GM19023 (cell line): ENCODE measurements around the gene SEC16A.

Experiments
- ATAC-seq: cut with Tn5 transposase; IDR thresholded peaks from one replicate; pipeline ENCODE4 v1.9.1; 2021; ENCODE audit warnings: mild to moderate bottlenecking, moderate library complexity; ENCODE audit not compliant: unreplicated experiment

The SEC16A gene

DNA sequence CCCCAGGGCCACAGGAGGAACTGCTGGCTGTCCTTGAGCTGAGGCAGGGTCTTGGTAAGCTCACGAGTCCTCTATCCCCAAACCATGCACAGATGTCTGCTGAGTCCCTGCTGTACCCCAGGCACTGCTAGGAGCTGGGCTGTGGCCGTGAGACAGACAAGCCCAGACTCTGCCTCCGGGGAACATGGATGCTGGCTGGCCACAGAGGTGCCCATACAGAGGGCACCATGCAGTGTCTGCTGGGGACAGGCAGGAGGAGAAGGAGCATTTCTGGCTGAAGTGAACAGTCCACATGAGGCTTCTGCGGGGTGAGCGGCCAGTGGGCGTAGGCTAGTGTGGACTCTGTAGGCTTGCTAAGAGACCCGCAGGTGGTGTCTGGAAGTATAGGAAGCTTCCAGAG is 4.8 kb upstream of the SEC16A start:
- no peak for ATAC-seq

DNA sequence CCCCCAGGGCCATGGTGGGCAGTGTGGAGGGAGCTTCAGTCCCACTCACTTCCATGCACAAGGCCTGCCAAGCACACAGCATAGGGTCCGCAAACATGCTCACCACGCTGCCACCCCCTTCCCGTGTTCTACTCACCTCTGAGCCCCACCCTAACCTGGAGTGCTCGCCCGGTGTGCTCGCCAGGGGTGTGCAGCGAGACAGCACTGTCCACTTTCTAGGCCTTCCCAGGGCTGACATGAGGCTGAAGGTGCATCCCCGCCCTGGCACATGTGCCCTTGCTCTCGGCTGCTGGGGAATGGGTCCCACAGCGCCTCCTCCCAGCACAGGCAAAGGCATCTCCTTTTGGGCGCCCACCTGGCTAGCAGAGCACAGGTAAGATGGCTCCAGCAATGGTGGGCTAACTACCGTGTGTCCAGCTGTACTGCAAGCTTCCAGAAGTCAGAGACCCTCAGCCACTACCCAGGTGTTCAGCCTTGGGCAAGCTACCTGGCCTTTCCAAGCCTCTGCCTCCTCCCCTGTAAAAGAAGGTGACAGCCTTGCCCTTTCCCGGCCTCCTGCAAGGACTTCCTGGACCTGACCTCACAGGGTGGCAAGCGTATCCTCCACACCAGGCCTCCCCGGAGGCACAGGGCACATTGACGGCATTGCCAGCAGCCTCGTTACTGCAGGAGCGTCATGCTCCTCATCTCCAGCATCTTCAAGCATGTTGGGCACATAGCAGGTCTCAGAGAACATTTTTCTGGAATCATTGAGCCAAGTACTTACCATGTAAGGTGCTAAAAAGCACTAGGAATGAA is 4.2 kb upstream of the SEC16A start:
- ATAC-seq: no peak

DNA sequence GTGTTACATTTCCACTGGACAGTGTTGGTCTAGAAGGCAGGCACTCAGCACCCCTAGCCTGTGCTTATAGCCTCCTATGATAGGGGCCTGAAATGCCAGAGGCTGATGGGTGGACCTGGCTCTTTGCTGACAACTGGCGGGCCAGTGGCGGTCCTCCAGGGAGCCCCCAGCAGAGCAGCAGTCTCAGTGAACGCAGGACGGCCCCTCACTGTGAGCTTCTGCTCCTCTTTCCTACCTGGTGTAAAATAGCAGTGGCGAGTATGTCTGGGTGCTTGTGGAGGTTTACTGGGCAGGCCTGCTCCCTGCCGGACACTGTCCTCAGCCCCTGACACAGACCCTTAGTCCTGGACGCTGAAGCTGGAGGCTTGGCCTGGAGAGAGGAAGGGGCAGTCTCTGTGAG is 3.3 kb upstream of the SEC16A start:
- no peak for ATAC-seq

DNA sequence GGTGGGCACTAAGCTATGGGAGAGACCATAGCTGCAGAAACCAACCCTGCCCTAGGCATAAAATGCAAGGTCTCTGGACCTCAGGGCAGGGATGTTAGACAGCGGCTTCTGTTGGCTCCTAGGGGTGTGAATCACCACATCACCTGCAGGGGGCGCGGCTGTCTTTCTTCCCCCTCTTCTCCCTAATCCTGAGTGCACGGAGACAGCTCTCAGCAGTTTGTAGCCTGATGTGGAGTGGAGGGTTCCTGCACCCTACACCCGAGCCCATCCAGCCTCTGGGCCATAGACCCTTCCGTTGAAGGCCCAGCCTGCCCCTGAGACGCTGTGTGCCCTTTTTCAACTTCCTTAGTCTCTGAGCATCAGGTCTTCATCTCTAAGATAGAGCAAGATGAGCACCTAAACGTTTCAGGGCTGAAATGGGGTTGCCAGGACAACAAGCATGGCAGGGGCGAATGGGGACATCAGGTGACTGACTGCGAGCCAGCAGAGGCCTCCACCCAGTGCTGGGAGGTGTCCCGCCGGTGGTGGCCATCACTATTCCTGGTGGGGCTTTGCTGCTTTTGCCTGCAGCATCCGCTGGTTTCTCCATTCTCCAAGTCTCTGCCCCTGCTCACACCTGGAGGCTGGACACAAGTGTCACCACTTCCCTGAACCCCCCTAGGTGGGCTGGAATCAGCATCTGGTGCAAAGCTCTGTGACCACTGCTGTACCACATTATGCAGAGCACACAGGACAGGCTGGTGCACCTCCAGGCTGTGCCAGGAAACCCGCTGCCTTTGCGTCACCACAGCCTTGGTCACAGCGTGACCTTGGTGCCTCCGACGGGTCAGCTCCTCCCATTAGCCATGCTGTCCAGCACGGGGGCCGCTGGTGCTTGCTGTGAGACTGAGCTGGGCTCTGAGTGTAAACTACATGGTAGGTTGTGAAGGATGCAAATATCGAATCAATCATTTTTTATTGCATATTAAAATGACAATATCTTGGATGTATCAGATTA is 2.5 kb upstream of the SEC16A start:
- ATAC-seq: no peak

DNA sequence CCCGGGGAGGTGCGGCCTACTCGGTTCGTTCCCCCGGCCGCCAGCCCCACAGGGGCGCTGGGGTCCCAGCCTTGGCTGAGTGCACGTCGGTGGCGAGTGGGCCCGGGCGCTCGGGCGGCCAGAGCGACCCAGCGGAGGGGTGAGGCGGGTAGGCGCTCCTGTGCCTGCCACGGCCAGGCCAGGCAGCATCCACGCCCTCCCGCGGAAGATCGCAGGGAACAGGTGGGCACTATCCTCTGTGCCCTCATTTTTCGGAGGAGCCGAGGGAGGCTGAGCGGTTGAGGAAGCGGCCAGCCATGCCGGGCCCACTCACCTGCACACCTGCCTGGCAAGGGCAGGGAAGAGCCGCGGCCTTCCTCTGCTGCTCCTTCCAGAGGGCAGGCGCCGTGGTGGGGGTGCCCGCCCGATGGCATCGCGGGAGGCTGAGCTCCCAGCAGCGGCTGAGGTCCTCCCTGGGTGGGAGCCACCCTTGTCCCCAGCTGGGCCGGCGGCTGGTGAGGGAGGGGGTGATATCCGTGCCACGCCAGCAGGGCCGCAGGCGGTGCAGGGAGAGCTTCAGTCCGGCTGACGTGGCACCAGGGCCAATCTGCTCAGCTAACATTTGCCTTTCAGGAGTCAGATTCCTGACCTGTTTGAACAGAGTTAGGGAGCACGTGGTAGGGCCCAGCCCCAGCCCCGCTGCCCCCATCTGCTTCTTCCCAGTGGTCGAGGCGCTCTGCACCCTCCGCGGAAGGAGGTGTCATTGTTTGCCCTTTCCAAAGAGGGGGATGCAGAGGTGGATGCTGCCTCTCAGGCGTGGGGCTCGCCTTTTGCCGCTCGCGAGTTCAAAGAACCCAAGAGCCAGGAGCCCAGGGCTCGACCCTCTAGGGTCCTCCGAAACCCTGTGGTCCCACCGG is 1.6 kb upstream of the SEC16A start:
- ATAC-seq: no peak

DNA sequence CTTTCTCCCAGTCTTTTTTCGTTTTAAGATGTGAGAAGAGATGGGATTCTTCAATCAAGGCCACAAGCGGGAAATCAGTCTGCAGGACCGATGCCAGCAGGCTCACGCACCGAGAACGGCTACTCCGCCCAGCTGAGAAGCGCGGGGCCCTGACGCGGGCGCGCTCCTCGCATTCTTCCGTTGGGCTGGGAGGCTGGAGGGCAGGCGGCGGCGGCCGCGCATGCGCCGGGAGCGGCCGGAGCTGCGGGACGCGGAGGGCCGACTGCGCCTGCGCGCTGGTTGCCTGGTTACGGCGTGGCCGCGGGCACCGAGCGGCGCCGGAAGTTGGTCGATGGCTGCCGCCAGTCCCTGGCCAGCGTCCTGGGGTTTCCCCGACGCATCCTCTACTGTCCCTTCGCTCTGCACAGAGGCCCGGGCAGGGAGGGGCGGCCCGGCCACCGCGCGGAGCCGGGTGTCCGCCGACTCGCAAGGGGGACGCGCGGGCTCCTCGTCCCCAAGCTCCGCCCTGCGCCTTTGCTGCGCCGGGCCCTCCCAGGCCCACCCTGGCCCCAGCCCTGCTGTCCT is 831 bp upstream of the SEC16A start:
- ATAC-seq: peak; percentile 58

DNA sequence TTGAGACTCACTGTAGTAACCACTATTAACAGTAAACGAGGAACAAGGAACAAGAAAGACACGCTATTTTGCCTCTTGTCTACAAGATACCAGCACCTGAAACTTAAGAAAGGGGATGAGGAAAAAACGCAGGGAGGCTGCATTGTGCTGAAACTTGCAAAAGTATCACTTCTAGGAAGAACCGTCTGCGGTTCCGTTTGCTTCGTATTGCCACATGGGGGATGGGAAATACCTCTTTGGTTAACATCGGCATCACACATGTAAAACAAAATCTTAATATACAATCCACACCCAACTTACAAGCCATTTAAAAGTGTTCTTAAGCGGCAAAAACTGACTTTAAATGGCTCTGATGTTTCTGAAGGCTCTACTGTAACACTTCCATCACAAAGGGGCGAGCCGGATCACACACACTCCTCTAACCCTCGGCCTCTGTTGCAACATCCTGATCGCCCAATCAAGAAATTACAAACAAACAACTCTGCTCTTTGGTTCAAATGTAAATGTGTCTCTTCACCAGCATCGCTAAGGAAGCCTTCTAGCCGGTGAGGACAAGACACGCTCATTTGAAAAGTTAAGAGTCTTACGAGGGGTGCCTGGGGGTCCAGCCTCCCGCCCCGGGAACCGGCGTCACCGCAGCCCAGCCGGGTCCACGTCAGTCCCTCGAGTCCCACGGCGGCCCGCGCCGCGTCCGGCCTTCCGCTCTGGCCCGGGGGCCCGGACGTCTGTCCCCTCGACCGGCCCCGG is 621 bp downstream of the SEC16A start:
- ATAC-seq: no peak

DNA sequence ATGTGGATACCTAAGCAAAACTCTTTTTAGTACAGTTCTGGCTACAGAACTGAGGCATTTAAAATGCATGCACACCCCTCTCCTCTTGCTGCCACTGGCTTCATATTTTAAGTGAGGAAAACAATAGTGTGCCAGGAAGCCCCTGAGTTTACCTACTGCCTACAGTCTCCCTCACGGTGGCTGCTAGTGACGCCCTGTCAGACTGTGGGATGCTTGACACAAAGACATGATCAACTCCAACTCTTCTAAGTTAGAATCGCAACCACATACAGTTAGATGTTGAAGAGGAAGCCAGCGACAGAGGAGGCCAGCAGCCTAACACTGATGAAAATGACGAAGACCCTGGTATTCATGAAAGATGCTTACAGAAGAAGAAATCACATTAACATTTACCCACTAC is 1.3 kb downstream of the SEC16A start:
- ATAC-seq: no peak

DNA sequence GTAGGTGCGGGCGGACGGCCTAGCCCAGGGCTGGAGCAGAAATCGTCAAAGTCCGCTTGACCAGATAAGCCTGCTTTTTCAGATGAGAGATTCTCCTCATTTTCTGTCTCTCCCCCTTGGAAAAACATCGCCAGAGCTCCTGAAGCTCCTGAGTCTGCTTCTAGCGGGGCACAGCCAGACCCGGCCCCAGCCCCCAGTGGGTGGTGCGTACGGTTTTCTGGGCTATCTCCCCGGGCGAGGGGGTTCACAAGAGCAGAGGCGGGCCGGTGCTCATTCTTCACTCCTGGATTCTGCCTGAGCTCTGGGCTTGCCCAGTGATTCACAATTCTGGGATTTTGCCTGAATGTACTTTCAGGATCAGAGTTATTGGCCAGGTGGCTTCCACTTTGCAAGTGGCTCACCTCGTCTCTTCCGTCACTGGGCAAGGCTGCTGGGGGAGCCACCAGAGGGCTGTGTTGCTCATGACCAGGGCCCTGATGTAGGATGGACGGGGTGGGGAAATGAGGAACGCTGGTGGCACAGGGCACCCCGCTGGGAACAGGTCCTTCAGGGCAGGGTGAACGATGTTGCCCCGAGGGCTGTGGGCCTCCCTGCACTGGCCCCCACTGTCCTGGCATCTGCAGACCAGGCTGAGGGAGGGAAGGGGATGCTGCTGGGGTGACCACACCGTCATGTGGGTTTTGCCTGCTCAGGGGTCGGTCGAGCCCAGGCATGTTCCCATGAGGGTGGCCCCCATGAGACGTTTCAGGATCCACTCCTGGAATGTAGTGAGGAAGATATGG is 6.3 kb downstream of the SEC16A start:
- no peak for ATAC-seq

DNA sequence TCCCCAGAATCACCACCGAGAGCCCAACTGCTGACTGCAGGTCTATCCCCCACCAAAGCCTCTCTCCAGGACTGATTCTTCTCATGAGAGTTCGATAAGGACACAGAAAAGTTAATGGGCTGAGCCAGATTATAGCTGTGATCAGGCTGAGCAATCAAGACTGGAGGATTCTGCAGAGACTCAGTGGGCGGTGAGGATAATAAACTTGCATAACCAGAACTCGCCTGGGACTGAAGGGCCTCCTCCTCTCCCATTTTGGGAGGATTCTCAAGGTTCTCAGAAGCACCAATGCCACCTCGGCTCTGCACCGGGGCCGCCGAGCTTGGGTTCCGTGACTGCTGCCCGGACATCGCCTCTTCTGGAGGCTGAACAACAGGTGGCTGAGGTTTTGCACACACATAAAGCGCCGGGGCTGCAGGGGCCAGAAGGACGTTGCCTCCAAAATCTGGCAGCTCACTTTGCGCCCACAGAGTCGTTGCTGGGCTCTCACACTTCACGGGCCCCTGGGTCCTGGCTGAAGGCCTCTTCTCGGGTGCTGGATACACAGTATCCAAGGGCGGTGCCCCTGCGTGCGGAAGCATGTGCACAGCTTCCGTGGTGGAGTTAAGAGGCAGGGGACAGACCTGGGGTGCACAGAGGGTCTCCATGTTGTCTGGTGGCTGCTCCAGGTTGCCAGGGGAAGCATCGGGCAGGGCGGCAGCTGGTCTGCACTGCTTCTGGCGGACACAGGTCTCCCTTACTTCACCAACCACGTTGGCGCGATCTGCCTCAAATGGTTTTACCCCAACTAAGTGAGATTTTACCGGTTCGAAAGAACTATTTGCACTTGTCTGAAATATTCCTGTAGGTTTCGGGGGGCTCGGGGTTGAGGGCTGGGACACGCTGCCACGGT is 7.6 kb downstream of the SEC16A start:
- no peak for ATAC-seq

DNA sequence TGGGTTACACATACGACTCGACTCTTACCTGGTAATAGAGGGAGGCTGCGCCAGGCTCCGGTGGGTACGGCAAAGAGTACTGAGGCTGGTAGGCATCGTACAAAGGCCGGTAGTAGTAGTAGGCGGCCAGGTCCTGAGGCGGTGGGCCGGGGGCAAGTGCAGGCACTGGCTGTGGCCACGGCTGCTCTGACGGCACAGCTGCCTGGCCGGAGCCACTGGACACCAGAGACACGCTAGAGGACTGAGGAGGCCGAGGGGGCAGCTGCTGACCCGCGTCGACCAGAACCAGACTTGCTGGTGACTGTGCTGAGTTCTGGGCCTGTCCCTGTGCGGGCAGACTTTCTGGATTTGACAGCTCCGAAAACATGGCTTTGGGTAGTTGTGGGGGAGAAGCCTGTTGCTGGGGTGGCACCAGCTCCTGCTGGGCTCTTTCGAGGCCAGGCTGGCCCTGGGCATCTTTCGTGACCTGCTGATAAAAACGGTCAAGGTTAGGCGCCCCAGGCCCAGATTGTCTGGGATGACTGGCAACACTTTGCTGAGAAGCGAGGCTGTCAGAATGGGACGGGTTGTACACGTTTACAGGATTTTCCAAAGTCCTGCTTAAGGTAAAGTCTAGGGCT is 8.7 kb downstream of the SEC16A start:
- ATAC-seq: no peak

DNA sequence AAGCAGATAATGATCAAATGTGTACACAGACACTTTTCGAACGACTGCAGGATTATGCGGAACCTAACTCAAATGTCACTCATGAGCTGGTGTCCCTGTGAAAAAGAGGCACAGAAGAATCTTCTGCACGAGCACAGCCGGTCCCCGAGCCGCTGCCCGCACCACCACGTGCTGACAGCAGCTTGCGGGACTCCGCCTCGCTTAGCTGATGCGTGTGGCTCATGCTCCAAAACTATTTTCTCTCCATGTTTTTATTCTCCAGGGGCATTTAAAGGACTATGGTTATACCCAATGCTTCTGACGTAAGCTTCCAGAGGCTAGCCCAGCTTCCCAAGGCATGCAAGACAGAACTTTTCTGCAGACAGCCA is 9.5 kb downstream of the SEC16A start:
- no peak for ATAC-seq

DNA sequence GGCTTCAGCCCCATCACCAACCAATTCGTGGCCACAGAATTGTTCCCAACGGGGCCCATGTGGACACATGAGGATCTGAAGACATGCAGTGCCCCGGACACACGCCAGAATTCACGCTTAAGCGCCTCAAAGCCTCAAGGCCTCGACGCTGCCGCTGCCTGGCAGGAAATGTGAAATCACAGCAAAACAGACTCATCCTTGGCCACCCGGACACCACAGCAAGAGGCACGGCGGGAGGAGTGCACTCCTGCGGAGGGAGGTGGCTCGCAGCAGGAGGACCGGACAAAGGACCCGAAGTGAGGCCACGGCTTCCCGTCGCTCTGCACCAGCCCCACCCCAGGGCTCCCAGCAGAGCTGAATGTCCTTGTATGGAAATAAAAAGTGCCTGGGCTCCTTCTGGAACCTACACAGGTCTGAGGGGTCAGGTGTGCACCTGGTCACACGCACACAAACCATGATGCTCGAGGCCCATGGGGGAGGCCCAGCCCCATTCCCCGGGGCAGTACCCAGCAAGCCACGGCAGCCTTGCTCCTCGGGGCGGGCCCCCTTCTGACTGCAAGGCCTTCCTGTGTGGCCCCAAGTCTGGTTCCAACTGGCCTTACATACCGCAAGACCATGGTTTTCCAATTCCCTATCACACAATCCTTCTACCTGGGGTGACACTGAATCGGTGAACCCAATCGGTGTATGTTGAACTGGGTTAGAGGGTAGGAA is 10.0 kb downstream of the SEC16A start:
- ATAC-seq: no peak

DNA sequence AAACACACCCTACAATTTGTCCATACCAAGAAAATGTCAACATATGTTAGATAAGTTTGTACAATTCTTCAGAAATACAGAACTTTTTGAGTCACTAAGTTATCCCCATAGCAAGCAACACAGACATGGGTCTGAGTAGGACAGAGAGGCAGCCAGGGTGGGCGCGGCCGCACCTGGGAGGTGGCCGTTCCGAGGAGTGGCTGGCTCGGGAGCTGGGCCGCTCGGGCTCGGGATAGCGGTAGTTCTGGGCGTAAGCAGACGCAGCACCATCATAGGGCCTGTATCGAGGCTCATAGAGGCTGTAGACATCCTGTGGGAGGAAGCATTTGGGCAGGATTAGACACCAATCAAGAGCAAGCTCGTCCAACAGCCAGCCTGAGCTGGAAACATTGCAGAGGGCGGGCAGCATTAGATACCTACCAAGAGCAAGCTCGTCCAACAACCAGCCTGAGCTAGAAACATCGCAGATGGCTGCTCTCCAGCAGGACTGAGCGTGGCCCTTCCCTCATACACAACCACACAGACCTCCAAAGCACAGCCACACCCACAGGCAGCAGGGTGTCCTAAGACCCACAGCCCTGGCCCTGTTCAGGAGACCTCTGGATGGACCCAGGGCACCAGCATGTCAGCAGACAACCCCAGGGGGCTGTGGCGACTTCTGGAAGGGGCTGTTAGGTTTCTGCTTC is 10.9 kb downstream of the SEC16A start:
- no peak for ATAC-seq

DNA sequence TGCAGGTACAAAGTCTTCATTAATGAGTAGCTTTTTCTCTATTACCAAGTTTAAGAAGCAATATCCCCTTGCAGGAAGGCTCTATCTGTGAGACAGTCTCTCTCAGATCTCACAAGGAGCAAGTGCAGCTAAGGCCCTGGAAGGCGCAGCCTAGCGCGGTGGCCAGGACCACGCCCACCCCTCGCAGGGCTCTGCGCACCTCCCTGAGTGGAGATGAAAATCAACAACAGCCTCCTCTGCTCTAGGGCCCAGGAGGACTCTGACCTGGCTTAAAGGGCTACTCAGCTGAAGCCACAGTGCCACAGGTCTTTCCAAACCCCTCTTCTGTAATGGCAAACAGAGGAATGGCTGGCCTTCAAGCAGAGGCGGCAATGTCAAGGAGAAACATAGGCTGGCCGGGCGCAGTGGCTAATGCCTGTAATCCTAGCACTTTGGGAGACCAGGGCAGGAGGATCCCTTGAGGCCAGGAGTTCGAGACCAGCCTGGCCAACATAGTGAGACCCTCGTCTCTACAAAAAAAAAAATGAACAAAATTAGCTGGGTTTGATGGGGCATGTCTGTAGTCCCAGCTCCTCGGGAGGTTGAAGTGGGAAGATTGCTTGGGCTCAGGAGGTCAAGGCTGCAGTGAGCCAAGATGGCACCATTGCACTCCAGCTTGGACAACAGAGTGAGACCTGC is 11.9 kb downstream of the SEC16A start:
- no peak for ATAC-seq

DNA sequence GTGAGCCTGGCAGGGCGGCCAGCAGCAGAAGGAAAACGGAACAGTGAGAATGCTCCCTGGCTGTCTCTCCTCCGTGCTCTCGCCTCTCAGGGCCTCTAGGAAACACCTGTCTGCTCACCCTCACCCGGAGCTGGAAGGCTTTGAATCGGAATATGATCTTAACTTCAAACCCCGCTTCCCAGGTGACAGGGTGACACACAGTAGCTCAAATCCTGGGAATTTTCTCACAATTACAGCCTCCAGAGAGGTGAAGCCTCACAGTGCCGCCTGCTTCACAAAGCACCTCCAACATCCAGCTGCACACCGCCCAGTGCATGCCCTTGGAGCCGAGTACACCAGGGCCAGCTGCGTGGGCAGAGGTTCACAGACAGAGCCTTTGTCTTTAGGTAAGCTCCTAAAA is 12.5 kb downstream of the SEC16A start:
- ATAC-seq: no peak
